Measurements from ENCODE around the gene MAN2B1. TPM values are rescaled to one million over a fixed set of nuclear protein-coding genes. Genes with fewer than 3 reads are reported as not detected.

MAN2B1 gene
- total and polyA plus RNA-seq, 2 experiments from 2014 or later: 33.2 to 60.8 TPM

GRCh38 chr19:12692960-12693359, 26.4 kb upstream of the MAN2B1 start:
- Mint-ChIP-seq H3K9me3 (no peaks in the 10 kb centered on the region; the same call in 2 of the 3 replicates), H3K4me3 (no peak overlapping the region), H3K27me3 (ENCODE audit: insufficient read depth, low read depth, poor library complexity) (peaks cover 17% of the 10 kb centered on the region), H3K27ac (no peak overlapping the region), H3K36me3 (ENCODE audit: low read depth) (peaks cover 2% of the 10 kb centered on the region; the same call in 2 of the 3 replicates), H3K4me1 (peaks cover 2% of the 10 kb centered on the region; the same call in 2 of the 3 replicates)
- Histone ChIP-seq H3K27ac (ENCODE audit: low read depth) (no peak overlapping the region), H4K20me1 (replicated peaks; ENCODE audit: insufficient read depth) (0 out of 2 replicates have a peak, but pooled peaks cover under 1% of the 10 kb centered on the region), H3F3A (replicated peaks; ENCODE audit: low read depth) (peaks cover 16% of the 10 kb centered on the region), H3K36me3 (ENCODE audit: insufficient read depth) (no peaks in the 10 kb centered on the region), H3K4me2 (no peak overlapping the region), H2AFZ (no peak overlapping the region), H3K27me3 (ENCODE audit: insufficient read depth) (no peaks in the 10 kb centered on the region), H3K9me2 (ENCODE audit: insufficient read depth) (no peaks in the 10 kb centered on the region), H3K4me1 (ENCODE audit: insufficient read depth) (0 out of 2 replicates have a peak, but pooled peaks cover 4% of the 10 kb centered on the region), H3K4me3 (no peak overlapping the region), H3K79me2 (replicated peaks; ENCODE audit: insufficient read depth) (no peaks in the 10 kb centered on the region)
- ATAC-seq (no peak), DNase-seq (ENCODE audit: low spot score) (no peak)
- no peak for TF ChIP-seq EZH2phosphoT487 (IDR thresholded peaks at IDR 0.05; ENCODE audit: unreplicated experiment)
- TF ChIP-seq, protein P1, sequence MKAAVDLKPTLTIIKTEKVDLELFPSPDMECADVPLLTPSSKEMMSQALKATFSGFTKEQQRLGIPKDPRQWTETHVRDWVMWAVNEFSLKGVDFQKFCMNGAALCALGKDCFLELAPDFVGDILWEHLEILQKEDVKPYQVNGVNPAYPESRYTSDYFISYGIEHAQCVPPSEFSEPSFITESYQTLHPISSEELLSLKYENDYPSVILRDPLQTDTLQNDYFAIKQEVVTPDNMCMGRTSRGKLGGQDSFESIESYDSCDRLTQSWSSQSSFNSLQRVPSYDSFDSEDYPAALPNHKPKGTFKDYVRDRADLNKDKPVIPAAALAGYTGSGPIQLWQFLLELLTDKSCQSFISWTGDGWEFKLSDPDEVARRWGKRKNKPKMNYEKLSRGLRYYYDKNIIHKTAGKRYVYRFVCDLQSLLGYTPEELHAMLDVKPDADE (IDR thresholded peaks at IDR 0.05): no peak
- TF ChIP-seq CREB1 (CRISPR knock-in tag; IDR thresholded peaks at IDR 0.05; ENCODE audit: low read depth): no peak
- no peak for TF ChIP-seq JUNB (IDR thresholded peaks at IDR 0.05; ENCODE audit: unreplicated experiment)
- no peak for TF ChIP-seq POLR2AphosphoS5 (IDR thresholded peaks at IDR 0.05; ENCODE audit: low read depth)
- TF ChIP-seq ZNF462 (CRISPR knock-in tag; IDR thresholded peaks at IDR 0.05): no peak
- no peak for TF ChIP-seq EZH2 (IDR thresholded peaks at IDR 0.05; ENCODE audit: low read depth, unreplicated experiment)
- TF ChIP-seq, protein P2, sequence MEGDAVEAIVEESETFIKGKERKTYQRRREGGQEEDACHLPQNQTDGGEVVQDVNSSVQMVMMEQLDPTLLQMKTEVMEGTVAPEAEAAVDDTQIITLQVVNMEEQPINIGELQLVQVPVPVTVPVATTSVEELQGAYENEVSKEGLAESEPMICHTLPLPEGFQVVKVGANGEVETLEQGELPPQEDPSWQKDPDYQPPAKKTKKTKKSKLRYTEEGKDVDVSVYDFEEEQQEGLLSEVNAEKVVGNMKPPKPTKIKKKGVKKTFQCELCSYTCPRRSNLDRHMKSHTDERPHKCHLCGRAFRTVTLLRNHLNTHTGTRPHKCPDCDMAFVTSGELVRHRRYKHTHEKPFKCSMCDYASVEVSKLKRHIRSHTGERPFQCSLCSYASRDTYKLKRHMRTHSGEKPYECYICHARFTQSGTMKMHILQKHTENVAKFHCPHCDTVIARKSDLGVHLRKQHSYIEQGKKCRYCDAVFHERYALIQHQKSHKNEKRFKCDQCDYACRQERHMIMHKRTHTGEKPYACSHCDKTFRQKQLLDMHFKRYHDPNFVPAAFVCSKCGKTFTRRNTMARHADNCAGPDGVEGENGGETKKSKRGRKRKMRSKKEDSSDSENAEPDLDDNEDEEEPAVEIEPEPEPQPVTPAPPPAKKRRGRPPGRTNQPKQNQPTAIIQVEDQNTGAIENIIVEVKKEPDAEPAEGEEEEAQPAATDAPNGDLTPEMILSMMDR (conservative IDR thresholded peaks at IDR 0.05; ENCODE audit: low read depth in 2 of 2): no peak
- no peak for TF ChIP-seq NANOG (IDR thresholded peaks at IDR 0.05; ENCODE audit: borderline replicate concordance)
- no peak for TF ChIP-seq ZNF331 (CRISPR knock-in tag; IDR thresholded peaks at IDR 0.05; ENCODE audit: low read depth)
- TF ChIP-seq STAT1 (IDR thresholded peaks at IDR 0.05; ENCODE audit: unreplicated experiment): no peak
